NT2/D1 (cell line): ENCODE results near the gene PRELID3B.

Source experiments
- DNase-seq: peaks from one replicate; pipeline ENCODE4 v3.0.0-alpha.2; 2011; ENCODE audit warnings: low read depth, low spot score
- H3K27me3 ChIP-seq: 2 replicates; pipeline ENCODE4 v1.6.0; 2011; ENCODE audit warnings: mild to moderate bottlenecking; ENCODE audit not compliant: insufficient read length, insufficient read depth
- H3K36me3 ChIP-seq: 2 replicates; pipeline ENCODE4 v1.6.1; 2011; ENCODE audit warnings: mild to moderate bottlenecking, low read length, mixed read lengths; ENCODE audit not compliant: insufficient read depth, insufficient read length
- H3K4me1 ChIP-seq: 2 replicates; pipeline ENCODE4 v1.5.1; 2011; ENCODE audit not compliant: insufficient read depth, insufficient read length
- H3K4me3 ChIP-seq: 2 replicates; pipeline ENCODE4 v1.5.1; 2011; ENCODE audit warnings: low read depth; ENCODE audit not compliant: insufficient read length
- H3K9ac ChIP-seq: 2 replicates; pipeline ENCODE4 v1.6.0; 2011; ENCODE audit warnings: low read depth; ENCODE audit not compliant: insufficient read length
- H3K9me3 ChIP-seq: 2 replicates; pipeline ENCODE4 v1.5.1; 2011; ENCODE audit warnings: mild to moderate bottlenecking, low read length; ENCODE audit not compliant: insufficient read depth
- SUZ12 ChIP-seq: IDR thresholded peaks from 2 replicates; pipeline ENCODE4 v1.6.1; 2011; ENCODE audit not compliant: insufficient read length, insufficient read depth; ENCODE audit errors: extremely low read depth
- YY1 ChIP-seq: IDR thresholded peaks from 2 replicates; pipeline ENCODE4 v1.6.1; 2011; ENCODE audit not compliant: insufficient read length, insufficient read depth
- ZNF274 ChIP-seq: IDR thresholded peaks from 2 replicates; pipeline ENCODE4 v1.6.1; 2011; ENCODE audit warnings: mild to moderate bottlenecking, low read depth, low read length

The PRELID3B gene

DNA sequence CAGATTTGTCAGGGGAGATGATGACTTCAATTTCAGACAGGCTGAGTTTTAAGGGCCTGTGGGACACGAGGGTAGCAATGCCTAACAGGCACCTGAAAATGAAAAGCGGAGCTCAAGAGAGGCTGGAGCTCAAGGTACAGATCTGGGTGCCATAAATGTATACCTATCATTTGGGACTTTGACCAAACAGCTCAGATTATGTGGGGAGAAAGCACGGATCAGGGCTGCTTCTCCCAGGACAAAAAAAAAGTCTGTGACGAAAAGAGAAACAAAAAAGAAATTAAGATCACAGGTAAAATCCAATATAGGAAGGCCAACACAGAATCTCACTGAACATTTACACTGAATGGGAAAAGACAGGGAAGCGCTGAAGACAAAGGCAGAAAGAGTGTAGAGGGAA, 1.9 kb downstream of the PRELID3B start:
- Histone ChIP-seq H3K4me1 (peaks cover 4% of the 10 kb centered on the region), H3K9ac (no peak overlapping the region), H3K27me3 (no peaks in the 10 kb centered on the region), H3K9me3 (no peaks in the 10 kb centered on the region), H3K4me3 (no peak overlapping the region), H3K36me3 (peaks cover 53% of the 10 kb centered on the region)
- no peak for DNase-seq
- no peak for TF ChIP-seq YY1
- TF ChIP-seq ZNF274, result no peak
- TF ChIP-seq SUZ12, result no peak

DNA sequence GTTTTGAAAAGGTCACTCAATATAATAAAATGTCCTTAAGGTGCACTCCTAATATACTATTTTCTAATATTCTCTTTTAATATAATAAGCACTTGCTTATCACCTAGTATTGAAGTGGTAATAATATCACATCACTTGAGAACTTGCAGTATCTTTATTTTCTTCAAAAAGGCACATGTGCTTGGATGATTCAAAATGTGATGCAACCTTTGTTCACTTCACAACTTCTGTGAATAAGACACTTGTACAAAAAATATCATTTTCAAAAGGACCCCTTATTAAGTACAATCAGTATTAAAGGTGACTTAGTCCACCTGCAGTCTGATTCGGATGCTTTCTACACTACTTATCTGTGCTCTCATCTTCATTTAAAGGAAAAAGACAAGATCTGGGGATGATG, 3.4 kb downstream of the PRELID3B start:
- Histone ChIP-seq H3K4me3 (no peak overlapping the region), H3K36me3 (peaks cover 67% of the 10 kb centered on the region), H3K9me3 (no peaks in the 10 kb centered on the region), H3K27me3 (no peaks in the 10 kb centered on the region), H3K9ac (no peak overlapping the region), H3K4me1 (peaks cover 4% of the 10 kb centered on the region)
- no peak for DNase-seq
- TF ChIP-seq SUZ12 (no peak), ZNF274 (no peak), YY1 (no peak)

DNA sequence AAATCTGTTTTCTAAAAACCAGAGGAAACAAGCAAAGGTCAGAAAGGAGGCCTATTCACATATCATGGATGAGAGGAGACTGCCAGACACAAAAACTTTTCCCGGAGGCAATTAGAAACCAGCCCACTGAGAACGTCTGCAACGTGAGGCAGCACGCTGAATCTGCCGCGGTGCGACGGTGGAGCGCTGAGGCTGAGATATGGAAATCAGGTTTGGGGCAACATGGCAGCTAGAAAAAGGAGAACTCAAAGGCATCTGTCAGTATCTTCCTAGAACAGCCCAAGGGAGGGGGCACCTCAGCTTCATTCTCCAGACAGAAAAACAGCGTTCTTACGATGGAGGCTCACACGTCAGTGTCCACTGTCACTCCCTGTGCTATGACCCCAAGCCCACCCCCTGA, 5.2 kb downstream of the PRELID3B start:
- TF ChIP-seq SUZ12 (no peak), YY1 (no peak), ZNF274 (no peak)
- H3K4me1 ChIP-seq, result no peaks in the 10 kb centered on the region
- no peaks in the 10 kb centered on the region for H3K27me3 ChIP-seq
- DNase-seq, result no peak
- H3K36me3 ChIP-seq, result peaks cover 73% of the 10 kb centered on the region
- H3K9me3 ChIP-seq, result no peaks in the 10 kb centered on the region
- no peak overlapping the region for H3K4me3 ChIP-seq
- H3K9ac ChIP-seq, result no peak overlapping the region

DNA sequence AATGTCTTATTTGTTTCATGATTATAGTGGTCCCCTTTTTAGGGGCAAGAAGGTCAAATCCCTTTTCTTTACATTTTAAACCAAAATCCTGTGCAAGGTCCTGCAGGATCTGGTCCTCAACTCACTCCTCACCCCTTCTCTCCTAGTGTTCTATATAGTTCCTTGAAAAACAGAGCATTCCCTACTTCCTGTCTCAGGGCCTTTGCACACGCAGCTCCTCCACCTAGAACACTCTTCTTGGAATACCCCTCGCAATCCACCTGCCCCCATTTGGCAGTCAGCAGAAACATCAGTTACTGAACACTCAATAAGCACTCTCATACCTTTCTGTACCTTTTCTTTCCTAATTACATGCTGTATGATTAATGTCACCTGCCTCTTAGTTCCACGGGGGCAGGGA, 7.2 kb downstream of the PRELID3B start:
- Histone ChIP-seq H3K36me3 (peaks cover 74% of the 10 kb centered on the region), H3K9ac (no peak overlapping the region), H3K27me3 (peaks cover 15% of the 10 kb centered on the region), H3K4me1 (no peaks in the 10 kb centered on the region), H3K4me3 (no peak overlapping the region), H3K9me3 (no peaks in the 10 kb centered on the region)
- TF ChIP-seq ZNF274 (no peak), YY1 (no peak), SUZ12 (no peak)
- no peak for DNase-seq

DNA sequence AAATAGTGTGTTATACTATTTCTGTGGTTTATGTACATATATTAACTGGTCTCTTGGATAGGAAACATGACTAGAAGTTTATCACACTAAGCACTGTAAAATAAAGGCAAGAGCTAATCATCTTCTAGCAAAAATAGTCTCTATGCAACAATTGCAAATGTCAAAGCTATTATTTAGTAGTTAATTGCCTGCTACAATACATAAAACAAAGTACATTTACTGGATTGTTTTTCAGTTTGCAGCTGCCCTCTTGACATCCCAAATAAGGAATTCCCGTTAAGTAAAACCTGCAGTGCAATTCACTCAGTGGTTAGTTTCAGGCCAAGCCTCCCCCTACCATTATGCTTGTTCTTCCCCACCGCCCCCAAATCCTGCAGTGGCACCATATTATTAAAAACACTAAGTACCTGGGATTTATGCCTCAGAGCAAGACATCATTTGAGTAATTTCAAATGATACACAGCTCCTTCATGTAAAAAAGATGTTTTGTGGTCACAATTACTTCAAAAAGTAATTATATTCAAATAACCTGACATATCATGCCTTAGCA, 8.9 kb downstream of the PRELID3B start:
- H3K4me1 ChIP-seq, result no peaks in the 10 kb centered on the region
- H3K9me3 ChIP-seq, result no peaks in the 10 kb centered on the region
- no peak for DNase-seq
- H3K4me3 ChIP-seq, result no peak overlapping the region
- no peak overlapping the region for H3K9ac ChIP-seq
- peaks cover 24% of the 10 kb centered on the region for H3K27me3 ChIP-seq
- TF ChIP-seq ZNF274, result no peak
- TF ChIP-seq YY1, result no peak
- no peak for TF ChIP-seq SUZ12
- H3K36me3 ChIP-seq, result peaks cover 76% of the 10 kb centered on the region

DNA sequence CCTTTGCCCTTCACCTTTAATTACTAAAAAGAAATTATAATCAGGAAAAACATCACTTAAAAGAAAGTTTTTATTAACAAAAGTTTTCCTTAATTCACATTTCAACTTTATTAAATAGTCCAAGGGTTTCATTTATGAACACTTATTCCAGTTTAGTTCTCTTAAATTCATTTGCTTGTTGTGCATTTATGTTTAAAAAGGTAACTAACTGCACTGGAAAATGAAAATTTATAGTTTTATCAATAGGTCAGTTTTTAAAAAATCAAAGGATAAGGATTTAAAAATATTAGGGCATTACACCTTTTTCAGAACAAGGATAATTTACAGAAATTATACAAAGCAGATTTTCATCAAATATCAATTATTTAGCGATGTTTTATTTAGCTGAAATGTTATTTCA, 9.5 kb downstream of the PRELID3B start:
- H3K9ac ChIP-seq, result peak overlapping the region; percentile 65
- peaks cover 78% of the 10 kb centered on the region for H3K36me3 ChIP-seq
- H3K4me1 ChIP-seq, result no peaks in the 10 kb centered on the region
- no peaks in the 10 kb centered on the region for H3K9me3 ChIP-seq
- no peak for DNase-seq
- no peak for TF ChIP-seq ZNF274
- TF ChIP-seq SUZ12, result no peak
- no peak for TF ChIP-seq YY1
- peaks cover 27% of the 10 kb centered on the region for H3K27me3 ChIP-seq
- H3K4me3 ChIP-seq, result peak overlapping the region; percentile 41

DNA sequence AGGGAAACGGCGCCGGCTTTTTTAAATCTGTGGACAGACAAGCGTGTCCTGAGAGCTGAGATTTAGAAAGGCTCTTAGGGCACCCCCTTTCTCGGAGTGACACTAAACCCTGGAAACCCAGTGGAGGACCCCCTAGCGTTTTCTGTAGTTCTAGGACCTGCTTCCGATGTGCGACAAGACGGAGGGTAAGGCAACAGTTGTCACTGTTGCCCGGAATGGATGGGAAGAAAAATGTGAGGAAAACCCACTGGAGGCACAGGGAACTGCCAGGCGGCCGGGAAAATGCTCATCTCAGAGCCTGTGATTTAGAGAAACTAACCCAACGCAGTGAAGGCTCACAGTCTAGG, 9.9 kb downstream of the PRELID3B start:
- DNase-seq, result no peak
- H3K9me3 ChIP-seq, result no peaks in the 10 kb centered on the region
- H3K4me1 ChIP-seq, result no peaks in the 10 kb centered on the region
- peak overlapping the region; percentile 41 for H3K4me3 ChIP-seq
- peak overlapping the region; percentile 65 for H3K9ac ChIP-seq
- H3K36me3 ChIP-seq, result peaks cover 78% of the 10 kb centered on the region
- H3K27me3 ChIP-seq, result peaks cover 31% of the 10 kb centered on the region
- TF ChIP-seq SUZ12, result no peak
- TF ChIP-seq YY1, result no peak
- no peak for TF ChIP-seq ZNF274
